Liver (tissue), 3 donors: Measurements from ENCODE around the gene TAS2R16.

ENCODE experiments used
- CTCF ChIP-seq: fragments of 150-350 bp; IDR thresholded peaks from 2 replicates; pipeline ENCODE4 v1.5.1; 2017; ENCODE audit warnings: improper control_type of control experiment, low read depth, low read length; ENCODE audit not compliant: missing input control
- FOXA1 ChIP-seq: IDR thresholded peaks from 2 replicates; pipeline ENCODE4 v1.6.1; 2016; ENCODE audit warnings: antibody characterized with exemption
- GABPA ChIP-seq, 2 donors: IDR thresholded peaks in 1 of 2; conservative IDR thresholded peaks in 1 of 2; 2 replicates each; pipeline ENCODE4 v1.6.1; 2016; ENCODE audit warnings: antibody characterized with exemption in 2 of 2, mild to moderate bottlenecking in 1 of 2, moderate library complexity in 1 of 2
- TF ChIP-seq, protein P1 (sequence below): IDR thresholded peaks from 2 replicates; pipeline ENCODE4 v1.6.1; 2016; ENCODE audit warnings: antibody characterized with exemption, mild to moderate bottlenecking
- donor health status: healthy.
- donor health status: healthy.

- TF ChIP-seq CTCF, result no peak
- no peak for TF ChIP-seq GABPA (IDR thresholded peaks at IDR 0.05 in 1 of 2, conservative IDR thresholded peaks at IDR 0.05 in 1 of 2)
- TF ChIP-seq, protein P1, sequence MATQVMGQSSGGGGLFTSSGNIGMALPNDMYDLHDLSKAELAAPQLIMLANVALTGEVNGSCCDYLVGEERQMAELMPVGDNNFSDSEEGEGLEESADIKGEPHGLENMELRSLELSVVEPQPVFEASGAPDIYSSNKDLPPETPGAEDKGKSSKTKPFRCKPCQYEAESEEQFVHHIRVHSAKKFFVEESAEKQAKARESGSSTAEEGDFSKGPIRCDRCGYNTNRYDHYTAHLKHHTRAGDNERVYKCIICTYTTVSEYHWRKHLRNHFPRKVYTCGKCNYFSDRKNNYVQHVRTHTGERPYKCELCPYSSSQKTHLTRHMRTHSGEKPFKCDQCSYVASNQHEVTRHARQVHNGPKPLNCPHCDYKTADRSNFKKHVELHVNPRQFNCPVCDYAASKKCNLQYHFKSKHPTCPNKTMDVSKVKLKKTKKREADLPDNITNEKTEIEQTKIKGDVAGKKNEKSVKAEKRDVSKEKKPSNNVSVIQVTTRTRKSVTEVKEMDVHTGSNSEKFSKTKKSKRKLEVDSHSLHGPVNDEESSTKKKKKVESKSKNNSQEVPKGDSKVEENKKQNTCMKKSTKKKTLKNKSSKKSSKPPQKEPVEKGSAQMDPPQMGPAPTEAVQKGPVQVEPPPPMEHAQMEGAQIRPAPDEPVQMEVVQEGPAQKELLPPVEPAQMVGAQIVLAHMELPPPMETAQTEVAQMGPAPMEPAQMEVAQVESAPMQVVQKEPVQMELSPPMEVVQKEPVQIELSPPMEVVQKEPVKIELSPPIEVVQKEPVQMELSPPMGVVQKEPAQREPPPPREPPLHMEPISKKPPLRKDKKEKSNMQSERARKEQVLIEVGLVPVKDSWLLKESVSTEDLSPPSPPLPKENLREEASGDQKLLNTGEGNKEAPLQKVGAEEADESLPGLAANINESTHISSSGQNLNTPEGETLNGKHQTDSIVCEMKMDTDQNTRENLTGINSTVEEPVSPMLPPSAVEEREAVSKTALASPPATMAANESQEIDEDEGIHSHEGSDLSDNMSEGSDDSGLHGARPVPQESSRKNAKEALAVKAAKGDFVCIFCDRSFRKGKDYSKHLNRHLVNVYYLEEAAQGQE, result no peak
- no peak for TF ChIP-seq FOXA1
These were observed 20.2 kb downstream of the TAS2R16 start for GRCh38 chr7:122975341-122975740.
